Esophagus squamous epithelium (tissue), 5 donors: ENCODE results near the gene TRAF7. TPM values are rescaled to one million over a fixed set of nuclear protein-coding genes. Genes with fewer than 3 reads are reported as not detected.

Experiments used
- DNase-seq: peaks from one replicate; lab custom pipeline; 2025; lab: John Stamatoyannopoulos, UW
- H3K27ac ChIP-seq, 4 donors: fragments of 200-600 bp; sonication (generic); one replicate each; pipeline ENCODE4 v1.5.1; 2016 to 2019; ENCODE audit warnings: mild to moderate bottlenecking in 1 of 4
- H3K27me3 ChIP-seq, 4 donors: fragments of 200-600 bp; sonication (generic); 1 replicate in 3 of 4; 2 replicates in 1 of 4; pipeline versions ENCODE4 v1.5.1 to v1.6.0; 2017 to 2021; ENCODE audit warnings: antibody characterized with exemption in 1 of 4
- H3K36me3 ChIP-seq, 3 donors: fragments of 200-600 bp; sonication (generic); one replicate each; pipeline ENCODE4 v1.5.1; 2016 to 2019
- H3K4me1 ChIP-seq, 3 donors: fragments of 200-600 bp; sonication (generic); one replicate each; pipeline ENCODE4 v1.5.1; 2017 to 2019
- H3K4me3 ChIP-seq, 4 donors: fragments of 200-600 bp; sonication (generic); 1 replicate in 3 of 4; 2 replicates in 1 of 4; pipeline ENCODE4 v1.5.1; 2016 to 2019; ENCODE audit warnings: mild to moderate bottlenecking in 2 of 4, moderate library complexity in 1 of 4
- H3K9me3 ChIP-seq, 3 donors: fragments of 200-600 bp; sonication (generic); one replicate each; pipeline ENCODE4 v1.5.1; 2016 to 2019
- POLR2A ChIP-seq, 4 donors: fragments of 450-650 bp; IDR thresholded peaks; one replicate each; pipeline ENCODE4 v1.6.1; 2017; ENCODE audit warnings: antibody characterized with exemption in 4 of 4, mild to moderate bottlenecking in 4 of 4, moderate library complexity in 3 of 4
- WGBS, 2 donors: methylation state at CpG; one replicate each; pipeline ENCODE4 v1.1.5; 2018; 5-methylcytosine and 5-hydroxymethylcytosine counted together
- intact Hi-C: fragments of 100-400 bp; cut with DNase I; formaldehyde crosslinking; loops from one replicate; pipeline ENCODE4 v1.15.0; 2022
- total RNA-seq, 4 donors: library from RNA; depleted of rRNA; stranded (reverse); fragments of >200 nt; gene quantifications; one replicate each; pipeline ENCODE4 v1.1.0, GENCODE V29; 2016
- TF ChIP-seq, protein P1 (sequence below), 6 experiments: fragments of 450-650 bp in 4 of 6; fragments of 200-600 bp in 2 of 6; sonication (generic) in 2 of 6; IDR thresholded peaks; one replicate each; pipeline ENCODE4 v1.5.1; 2016 to 2019; ENCODE audit warnings: antibody characterized with exemption in 6 of 6, mild to moderate bottlenecking in 4 of 6, moderate library complexity in 4 of 6
- donor health status: DM: yes; HTN: yes; CAD: no.

TRAF7 gene
- total RNA-seq, 4 donors from 2014 or later: 46.9 to 79.6 (median 73.2) TPM

DNA sequence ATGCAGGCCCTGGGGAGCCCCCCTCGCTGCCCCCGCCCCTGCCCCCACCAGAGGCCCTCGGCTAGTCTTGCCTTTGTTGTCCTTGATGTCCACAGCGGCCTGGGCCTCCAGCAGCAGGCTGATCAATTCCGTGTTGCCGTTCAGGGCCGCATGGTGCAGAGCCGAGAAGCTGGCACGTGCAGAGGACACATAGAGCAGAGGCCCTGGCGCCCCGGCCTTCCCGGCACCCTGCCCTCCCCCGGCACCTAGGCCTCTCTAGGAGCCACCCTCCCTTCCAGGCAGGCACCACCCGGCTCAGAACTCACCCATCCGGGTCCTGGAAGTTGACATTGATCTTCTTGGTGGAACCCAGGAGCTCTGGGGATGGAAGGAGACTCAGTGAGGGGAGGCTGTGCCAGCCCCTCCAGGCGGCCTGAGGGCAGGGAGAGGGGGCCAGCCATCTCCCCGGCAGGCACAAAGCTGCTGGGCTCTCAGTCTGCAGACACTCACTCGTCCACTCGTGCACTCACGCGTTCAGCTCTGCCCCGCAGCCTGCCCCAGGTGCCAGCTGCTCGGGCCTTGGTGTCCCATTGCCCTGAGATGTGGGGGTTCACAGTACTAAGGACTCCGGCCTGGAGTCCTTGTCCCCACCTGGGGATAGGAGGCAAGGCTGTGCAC, 34.5 kb downstream of the TRAF7 start:
- H3K9me3 ChIP-seq: no peaks in the 10 kb centered on the region
- TF ChIP-seq, protein P1, sequence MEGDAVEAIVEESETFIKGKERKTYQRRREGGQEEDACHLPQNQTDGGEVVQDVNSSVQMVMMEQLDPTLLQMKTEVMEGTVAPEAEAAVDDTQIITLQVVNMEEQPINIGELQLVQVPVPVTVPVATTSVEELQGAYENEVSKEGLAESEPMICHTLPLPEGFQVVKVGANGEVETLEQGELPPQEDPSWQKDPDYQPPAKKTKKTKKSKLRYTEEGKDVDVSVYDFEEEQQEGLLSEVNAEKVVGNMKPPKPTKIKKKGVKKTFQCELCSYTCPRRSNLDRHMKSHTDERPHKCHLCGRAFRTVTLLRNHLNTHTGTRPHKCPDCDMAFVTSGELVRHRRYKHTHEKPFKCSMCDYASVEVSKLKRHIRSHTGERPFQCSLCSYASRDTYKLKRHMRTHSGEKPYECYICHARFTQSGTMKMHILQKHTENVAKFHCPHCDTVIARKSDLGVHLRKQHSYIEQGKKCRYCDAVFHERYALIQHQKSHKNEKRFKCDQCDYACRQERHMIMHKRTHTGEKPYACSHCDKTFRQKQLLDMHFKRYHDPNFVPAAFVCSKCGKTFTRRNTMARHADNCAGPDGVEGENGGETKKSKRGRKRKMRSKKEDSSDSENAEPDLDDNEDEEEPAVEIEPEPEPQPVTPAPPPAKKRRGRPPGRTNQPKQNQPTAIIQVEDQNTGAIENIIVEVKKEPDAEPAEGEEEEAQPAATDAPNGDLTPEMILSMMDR (IDR thresholded peaks at IDR 0.05): no peak
- TF ChIP-seq POLR2A (IDR thresholded peaks at IDR 0.05): no peak
- intact Hi-C loops: no loop called here
- H3K27me3 ChIP-seq: peaks cover 0 to 27% (median 7%) of the 10 kb centered on the region in 4 donors
- 40% methylated on average over 1 of the region's 24 CpGs; no CpG with 5 or more reads in 1 of the 2 donors for WGBS, 2 donors
- H3K36me3 ChIP-seq: no peaks in the 10 kb centered on the region
- no peak for DNase-seq
- H3K4me3 ChIP-seq: no peak overlapping the region
- no peak overlapping the region for H3K27ac ChIP-seq
- peaks cover 3 to 25% (median 6%) of the 10 kb centered on the region in 3 donors for H3K4me1 ChIP-seq

DNA sequence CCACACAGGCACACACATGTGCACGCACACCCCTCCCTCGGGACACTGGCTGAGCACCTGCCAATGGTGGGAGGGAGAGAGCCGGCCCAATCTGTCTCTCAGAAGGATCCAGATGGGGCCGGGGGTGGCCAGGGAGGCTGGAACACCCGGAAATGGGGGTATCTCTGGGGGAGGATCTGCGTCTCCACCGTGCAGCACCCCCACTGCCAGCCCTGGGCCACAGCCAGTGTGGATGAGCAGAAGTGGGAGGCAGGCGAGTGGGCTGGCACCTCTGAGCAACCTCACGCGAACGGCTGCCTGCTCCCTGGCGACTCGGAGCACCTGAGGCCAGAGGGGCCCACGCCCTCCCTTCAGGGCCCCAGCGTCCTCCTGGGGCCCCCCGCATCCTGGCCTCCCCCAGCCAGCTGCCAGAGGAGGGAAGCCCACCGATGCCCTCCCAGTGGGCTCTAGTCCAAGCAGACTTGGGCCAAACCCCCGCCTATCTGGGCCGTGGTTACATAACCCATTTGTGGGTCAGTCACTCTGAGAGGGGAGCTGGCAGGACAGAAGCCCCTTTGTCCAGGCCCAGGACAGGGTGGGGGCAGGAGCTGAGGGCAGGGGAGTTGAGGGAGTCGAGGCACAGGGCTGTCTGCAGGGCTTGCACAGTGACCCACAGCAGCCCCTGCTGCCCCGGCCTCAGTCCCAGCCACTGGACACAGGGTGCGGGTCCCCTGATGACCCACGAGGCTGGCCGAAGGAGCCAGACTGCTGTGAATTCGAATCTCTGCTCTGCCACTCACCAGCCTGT, 35.3 kb downstream of the TRAF7 start:
- TF ChIP-seq, protein P1 (IDR thresholded peaks at IDR 0.05): no peak
- no peak for TF ChIP-seq POLR2A (IDR thresholded peaks at IDR 0.05)
- Histone ChIP-seq H3K4me3 (no peak overlapping the region), H3K4me1 (peaks cover 11 to 33% (median 14%) of the 10 kb centered on the region in 3 donors), H3K36me3 (no peaks in the 10 kb centered on the region), H3K27ac (no peak overlapping the region), H3K9me3 (no peaks in the 10 kb centered on the region), H3K27me3 (peaks cover 7 to 34% (median 14%) of the 10 kb centered on the region in 4 donors)
- intact Hi-C loops: no loop called here
- 20 to 57% methylated on average over 1 to 6 of the region's 25 CpGs for WGBS, 2 donors
- DNase-seq: no peak

DNA sequence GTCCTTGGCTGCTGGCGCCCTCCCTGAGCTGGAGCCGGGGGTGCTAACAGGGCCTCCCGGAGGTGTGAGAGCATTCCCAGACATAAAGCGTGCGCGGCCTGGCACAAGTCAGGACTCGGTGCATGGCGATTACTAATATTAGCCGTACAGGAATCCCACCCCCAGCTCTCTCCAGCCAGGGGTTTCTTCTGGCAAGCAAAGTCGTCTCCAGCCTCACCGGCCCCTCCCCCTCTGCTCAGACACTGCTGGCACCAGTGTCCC, 35.8 kb downstream of the TRAF7 start:
- H3K27ac ChIP-seq: no peak overlapping the region
- TF ChIP-seq POLR2A (IDR thresholded peaks at IDR 0.05): no peak
- TF ChIP-seq, protein P1 (IDR thresholded peaks at IDR 0.05): no peak
- intact Hi-C loops: no loop called here

DNA sequence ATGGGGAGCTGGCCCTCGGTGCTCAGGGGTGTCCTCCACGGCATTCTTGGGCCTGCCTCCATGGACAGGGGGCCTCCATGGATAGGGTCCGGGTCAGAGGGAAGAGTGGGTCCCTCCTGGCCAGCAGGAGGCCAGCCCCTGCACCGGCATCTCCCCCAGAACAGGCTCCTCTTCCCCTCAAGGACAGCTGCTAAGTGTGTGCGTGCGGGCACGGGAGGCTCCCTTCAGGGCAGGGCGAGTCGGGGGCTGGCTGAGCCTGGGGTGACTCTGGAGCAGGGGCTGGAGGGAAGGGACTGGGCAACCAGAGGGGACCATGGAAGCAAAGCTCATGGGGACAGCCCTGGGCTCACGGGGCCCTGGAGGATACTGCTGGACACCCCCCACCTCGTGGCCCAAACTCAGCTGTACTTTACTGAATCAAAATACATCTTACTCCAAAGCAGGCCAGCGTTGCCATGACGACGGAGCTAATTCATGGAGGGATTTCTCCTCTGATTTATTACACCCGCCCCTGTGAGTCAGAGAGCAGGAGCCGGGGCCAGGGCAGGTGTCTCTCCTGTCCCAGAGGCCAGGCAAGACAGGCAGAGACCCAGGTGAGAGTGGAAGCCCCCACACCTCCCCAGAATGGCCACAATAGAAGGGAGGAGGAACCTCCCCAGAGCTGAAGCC, 38.7 kb downstream of the TRAF7 start:
- no peak for DNase-seq
- no peak overlapping the region for H3K4me3 ChIP-seq
- TF ChIP-seq, protein P1 (IDR thresholded peaks at IDR 0.05): no peak
- no peak for TF ChIP-seq POLR2A (IDR thresholded peaks at IDR 0.05)
- H3K9me3 ChIP-seq: no peaks in the 10 kb centered on the region
- no peaks in the 10 kb centered on the region for H3K36me3 ChIP-seq
- intact Hi-C loops: no loop called here
- 40% methylated on average over 8 of the region's 16 CpGs; no CpG with 5 or more reads in 1 of the 2 donors for WGBS, 2 donors
- peaks cover 10 to 65% (median 16%) of the 10 kb centered on the region in 4 donors for H3K27me3 ChIP-seq
- no peak overlapping the region for H3K27ac ChIP-seq
- peaks cover 15 to 43% (median 20%) of the 10 kb centered on the region in 3 donors for H3K4me1 ChIP-seq

More for the DNA sequence above, 35.8 kb downstream of the TRAF7 start:
- 57 to 62% methylated on average over 3 to 11 of the region's 11 CpGs for WGBS, 2 donors
- H3K4me1 ChIP-seq: peaks cover 15 to 37% (median 15%) of the 10 kb centered on the region in 3 donors
- no peaks in the 10 kb centered on the region for H3K9me3 ChIP-seq
- H3K27me3 ChIP-seq: peaks cover 10 to 38% (median 15%) of the 10 kb centered on the region in 4 donors
- H3K4me3 ChIP-seq: no peak overlapping the region
- H3K36me3 ChIP-seq: no peaks in the 10 kb centered on the region
- DNase-seq: no peak
